AG10803 (cell line): ENCODE data around the gene GATAD2B.
A peak's percentile ranks its signal among the peaks of the same experiment; 100 is the strongest.
"Not testable (repeated sequence)": the region's sequence is repeated elsewhere in the genome, so short reads cannot be mapped to it uniquely, and the experiment has no call there.

Experiments
- DNase-seq: peaks from one replicate; pipeline ENCODE4 v3.0.0; 2010; ENCODE audit warnings: low read depth
- H3K4me3 ChIP-seq: 2 replicates; pipeline ENCODE4 v1.5.1; 2011; ENCODE audit warnings: mild to moderate bottlenecking, low read length, control low read depth
- CTCF ChIP-seq: conservative IDR thresholded peaks from 2 replicates; pipeline ENCODE4 v1.5.1; 2011; ENCODE audit warnings: mild to moderate bottlenecking, low read length, control low read depth, inconsistent platforms

GATAD2B gene

GRCh38 chr1:153790966-153791647 lies 131.7 kb downstream of the GATAD2B start:
- no peak for TF ChIP-seq CTCF
- peak overlapping the region; percentile 50 for H3K4me3 ChIP-seq
- peak; percentile 95 for DNase-seq

- no peak for TF ChIP-seq CTCF
- H3K4me3 ChIP-seq, result peak overlapping the region; percentile 50
- peak; percentile 88 for DNase-seq
Observed at GRCh38 chr1:153790313-153790965, 132.3 kb downstream of the GATAD2B start.

GRCh38 chr1:153789478-153790034 lies 133.2 kb downstream of the GATAD2B start:
- peak overlapping the region; percentile 50 for H3K4me3 ChIP-seq
- TF ChIP-seq CTCF, result no peak
- no peak for DNase-seq

DNA sequence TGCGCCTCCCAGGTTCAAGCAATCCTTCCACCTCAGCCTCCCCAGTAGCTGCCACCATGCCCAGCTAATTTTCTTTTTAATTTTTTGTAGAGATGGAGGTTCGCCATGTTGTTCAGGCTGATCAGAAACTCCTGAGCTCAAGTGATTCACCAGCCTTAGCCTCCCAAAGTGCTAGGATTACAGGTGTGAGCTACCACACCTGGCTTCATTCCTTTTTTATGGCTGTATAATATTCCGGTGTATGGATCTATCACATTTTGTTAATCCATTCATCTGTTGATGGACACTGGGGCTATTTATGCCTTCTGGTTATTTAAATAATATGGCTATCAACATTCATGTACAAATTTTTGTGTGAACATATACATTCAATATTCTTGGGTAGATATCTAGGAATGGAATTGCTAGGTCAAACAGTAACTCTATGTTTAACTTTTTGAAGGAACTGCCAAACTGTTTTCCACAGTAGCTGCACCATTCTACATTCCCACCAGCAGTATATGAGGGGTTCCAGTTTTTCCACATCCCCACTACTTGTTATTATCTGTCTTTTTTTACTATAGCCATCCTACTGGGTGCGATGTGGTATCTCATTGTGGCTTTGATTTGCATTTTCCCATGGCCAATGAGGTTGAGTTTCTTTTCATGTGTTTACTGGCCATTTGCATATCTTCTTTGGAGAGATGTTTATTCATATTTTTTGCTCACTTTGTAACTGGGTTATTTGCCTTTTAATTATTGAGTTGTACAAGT lies 136.6 kb downstream of the GATAD2B start:
- no peak for DNase-seq
- H3K4me3 ChIP-seq, result no peak overlapping the region
- TF ChIP-seq CTCF, result no peak

- peak overlapping the region; percentile 71 for H3K4me3 ChIP-seq
- peak; percentile 16; the same call in 1 of the 2 replicates for TF ChIP-seq CTCF
- DNase-seq, result peak; percentile 88
Observed at GRCh38 chr1:153783233-153784190, 139.3 kb downstream of the GATAD2B start.

DNA sequence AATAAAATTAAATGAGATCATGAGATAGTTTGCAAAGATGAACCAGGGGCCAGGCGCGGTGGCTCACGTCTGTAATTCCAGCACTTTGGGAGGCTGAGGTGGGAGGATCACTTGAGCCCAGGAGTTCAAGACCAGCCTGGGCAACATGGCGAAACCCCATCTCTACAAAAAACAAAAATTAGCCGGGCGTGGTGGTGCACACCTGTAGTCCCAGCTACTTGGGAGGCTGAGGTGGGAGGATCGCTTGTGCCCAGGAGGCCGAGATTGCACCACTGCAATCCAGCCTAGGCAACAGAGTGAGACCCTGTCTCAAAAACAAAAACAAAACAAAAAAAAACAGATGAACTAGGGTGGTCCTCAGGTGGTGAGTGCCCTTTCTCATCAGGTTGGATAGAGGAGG lies 140.1 kb downstream of the GATAD2B start:
- DNase-seq, result not testable (repeated sequence)
- peak overlapping the region; percentile 71 for H3K4me3 ChIP-seq
